Inferior parietal cortex (tissue), 1 donor: Measurements from ENCODE around the gene CTDSPL.
A peak's percentile ranks its signal among the peaks of the same experiment; 100 is the strongest.

Source experiments
- DNase-seq: peaks from one replicate; pipeline ENCODE4 v3.0.0-alpha.2; 2016; ENCODE audit errors: extremely low spot score

CTDSPL gene

DNA sequence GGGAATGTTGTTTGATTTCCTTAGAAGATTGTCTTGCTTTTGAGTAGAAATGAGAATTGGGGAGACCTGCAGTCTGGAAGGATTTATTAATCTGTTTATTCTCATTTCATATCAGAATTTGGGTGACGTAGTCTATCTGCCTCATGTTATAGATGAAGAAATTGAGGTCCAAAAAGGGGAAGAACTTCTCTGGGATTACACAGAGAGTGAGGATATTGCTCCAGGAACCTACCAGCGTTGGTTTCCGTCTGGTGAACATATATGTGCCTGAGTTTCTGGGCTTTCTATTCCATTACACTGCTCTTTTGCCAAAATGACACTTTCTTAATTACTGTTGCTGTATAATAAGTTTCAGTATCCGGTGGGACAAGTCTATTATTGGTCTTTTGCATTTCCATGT lies 51.8 kb downstream of the CTDSPL start:
- DNase-seq, result no peak

DNA sequence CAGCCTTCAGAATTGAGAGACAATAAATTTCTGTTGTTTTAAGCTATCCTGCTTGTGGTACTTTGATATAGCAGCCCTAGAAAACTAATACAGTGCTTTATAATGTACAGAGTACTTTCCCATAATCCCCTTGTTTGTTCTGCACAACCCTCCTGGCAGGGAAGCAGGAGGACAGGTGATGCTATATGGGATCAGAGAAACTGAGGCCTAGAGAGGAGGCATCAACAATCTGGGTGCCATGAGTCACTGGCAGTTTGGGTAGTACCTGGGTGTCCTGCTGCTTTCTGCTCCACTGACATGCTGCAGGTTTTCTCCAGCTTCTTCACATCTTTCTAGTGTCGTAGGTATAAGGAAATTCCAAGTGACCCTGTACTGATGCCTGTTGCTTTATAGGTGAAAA lies 55.0 kb downstream of the CTDSPL start:
- DNase-seq, result no peak

DNA sequence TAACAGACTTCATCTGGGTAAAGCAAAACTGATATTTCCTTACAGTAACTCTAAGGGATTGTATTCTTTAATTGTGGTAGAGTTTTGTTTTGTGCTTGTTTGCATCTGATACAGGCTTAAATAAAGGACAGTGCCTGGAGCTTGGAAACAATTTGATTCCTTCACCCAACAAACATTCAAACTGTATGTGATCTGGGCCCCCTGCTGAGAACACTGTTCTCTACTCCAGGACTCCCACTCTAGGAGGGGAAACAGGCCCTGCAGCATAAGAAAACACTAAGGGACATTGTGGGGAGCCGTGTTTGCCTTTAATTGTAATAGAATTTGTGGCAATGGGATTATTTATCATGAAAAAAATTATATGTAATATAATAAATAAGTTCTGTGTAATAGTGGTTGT lies 56.9 kb downstream of the CTDSPL start:
- DNase-seq, result no peak

DNA sequence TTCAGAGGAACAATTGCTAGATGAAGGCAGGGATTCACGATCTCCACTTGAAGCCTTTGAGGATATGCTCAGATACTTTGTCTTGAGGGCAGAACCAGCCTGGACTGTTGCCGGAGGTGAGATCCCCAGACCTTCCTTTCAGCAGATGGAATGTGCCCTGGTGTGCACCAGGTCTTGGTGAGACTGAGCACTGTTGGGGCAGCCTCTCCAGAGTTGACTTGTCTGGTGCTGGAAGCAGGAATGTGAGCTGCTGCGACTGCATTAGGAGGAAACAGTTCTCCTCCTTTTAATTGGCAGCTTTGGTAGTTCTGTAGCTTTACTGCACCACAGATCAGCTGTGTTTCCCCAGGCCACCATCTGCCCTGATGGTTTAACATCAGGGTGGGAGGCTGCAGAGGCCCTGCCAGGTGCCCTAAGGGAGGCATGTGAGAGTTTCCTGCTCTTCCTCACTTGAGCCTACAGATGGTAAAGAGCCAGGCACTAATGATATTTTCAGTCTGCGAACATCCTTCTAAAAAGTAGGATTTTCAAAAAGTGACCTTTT lies 58.5 kb downstream of the CTDSPL start:
- no peak for DNase-seq

DNA sequence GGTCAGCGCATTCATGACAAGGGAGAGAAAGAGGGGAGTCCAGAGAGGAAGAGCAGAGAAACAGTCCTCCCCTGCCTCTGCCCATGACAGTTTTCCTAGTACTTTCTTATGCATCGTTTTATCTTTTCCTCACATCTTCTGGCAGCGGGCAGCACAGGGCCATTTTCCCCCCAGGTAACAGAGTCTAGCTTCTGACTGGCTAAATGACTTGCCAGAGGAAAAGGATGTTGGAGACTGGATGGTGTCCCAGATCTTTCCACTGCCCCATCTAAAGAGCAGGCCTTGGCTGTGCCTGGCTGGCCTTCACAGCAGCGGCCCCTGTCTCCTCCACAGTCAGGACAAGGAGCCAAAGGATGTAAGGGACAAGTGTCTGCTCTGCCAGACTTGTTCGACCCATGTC lies 59.3 kb downstream of the CTDSPL start:
- no peak for DNase-seq

DNA sequence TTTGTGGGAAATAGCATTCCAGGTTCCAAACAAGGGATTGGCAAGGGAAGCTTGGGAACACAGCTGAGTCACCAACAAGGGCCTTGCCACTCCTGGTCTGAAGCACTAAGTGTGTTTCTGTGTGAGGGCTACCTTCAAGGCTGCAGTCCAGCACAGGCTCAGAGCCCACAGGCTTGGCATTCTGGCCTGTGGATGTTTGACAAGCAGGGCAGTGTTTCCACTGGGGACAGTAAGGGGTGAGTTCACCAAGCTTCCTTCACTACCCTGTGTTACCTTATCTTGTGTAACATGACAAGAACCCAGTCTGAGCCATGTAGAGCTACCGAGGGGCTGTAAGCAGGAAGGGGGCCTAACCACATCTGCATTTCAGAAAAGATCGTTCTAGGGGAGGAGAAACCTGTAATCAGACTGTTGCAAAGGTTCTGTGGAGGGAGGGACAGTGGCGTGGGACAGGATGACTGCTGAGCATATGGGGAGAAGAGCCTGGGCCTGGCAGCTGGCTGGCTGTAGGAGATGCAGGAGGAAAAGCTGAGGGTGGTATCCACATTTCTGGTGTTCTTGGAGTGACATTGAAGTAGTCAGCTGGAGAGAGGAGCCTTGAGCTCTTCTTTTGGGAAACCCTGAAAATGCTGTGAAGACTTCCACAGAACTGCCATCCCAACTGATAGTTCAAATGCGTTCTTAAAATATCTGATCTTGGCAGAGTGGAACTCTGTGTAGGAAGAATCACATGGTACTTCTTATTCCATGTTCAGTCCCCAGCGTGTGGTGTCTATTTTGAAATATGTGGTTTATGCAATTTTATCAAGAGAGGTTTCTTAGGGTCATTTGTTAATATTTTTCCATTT lies 61.3 kb downstream of the CTDSPL start:
- DNase-seq, result peak; percentile 69

DNA sequence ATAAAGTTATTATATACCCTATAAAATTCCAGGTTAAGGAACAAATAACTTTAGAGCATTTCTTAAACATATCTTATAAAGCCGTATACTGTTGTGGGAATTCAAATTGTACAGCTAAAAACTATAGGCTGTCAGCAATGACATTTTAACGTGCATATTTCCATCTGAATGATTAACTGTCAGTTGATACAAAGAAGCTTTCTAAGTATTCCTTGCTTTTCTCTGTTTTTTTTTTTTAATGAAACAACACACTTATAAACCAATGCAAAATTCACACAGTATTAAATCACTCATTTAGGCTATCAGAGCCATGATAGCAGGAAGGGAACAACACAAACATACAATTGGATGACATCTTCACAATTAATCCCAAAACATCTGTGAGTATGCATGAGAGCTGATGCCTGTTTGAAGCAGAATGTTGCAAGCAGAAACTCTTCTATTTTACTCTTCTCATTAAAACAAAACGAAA lies 61.9 kb downstream of the CTDSPL start:
- DNase-seq, result no peak

DNA sequence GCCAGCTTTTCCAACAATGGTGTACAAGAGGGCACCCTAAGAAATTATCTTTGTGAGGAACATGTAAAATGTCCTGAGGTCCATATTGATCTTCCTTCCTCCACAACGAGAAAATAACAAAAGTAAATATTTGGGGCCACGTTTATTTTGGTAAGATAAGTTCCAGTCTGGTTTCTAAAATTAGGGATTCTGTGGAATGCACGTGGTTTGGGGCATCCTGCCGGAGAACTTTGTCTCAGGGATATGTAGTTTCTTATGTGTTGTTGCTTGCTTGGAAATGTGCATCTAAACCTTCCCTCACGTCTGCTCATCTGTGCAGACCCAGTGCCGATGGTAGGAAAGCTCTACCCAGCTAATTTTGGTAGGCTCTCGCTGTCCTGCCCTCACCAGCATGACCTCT lies 62.8 kb downstream of the CTDSPL start:
- DNase-seq, result no peak

DNA sequence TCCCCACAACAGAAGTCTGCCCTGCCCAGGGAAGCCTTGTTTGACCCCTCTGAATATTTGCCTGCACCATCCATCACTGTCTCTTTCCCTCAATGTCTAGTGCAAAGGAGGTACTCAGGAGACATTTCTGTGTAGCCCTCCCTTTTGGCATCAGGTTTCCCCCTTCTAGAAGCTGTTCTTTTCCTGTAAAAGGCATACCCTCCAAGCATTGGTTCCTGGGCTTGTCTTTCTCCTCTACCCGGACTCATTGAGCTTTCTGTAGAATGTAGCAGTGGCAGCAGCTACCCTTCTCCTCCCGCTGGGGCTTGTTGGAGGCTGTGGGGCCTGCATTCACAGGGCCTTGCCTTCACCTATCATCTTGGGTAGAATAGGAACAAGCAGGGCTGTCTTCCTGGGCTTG lies 63.5 kb downstream of the CTDSPL start:
- DNase-seq, result no peak

DNA sequence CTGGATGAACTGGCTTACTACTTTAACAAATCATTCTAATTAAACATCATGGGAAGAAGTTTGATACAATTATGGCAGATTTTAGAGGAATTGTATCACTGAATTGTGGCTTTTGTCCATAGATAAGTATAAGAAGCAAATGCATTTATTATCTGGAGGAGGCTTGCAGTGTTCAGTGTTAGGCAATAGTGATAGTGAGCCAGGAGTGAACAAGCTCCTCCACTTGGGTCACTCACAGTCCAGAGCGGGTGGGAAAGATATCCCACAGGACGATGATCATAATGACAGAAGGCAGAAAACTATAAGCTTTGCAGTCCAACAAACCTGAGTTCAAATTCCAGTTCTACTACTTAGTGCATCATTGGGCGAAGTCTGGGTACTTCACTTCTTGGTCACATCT lies 64.9 kb downstream of the CTDSPL start:
- no peak for DNase-seq

DNA sequence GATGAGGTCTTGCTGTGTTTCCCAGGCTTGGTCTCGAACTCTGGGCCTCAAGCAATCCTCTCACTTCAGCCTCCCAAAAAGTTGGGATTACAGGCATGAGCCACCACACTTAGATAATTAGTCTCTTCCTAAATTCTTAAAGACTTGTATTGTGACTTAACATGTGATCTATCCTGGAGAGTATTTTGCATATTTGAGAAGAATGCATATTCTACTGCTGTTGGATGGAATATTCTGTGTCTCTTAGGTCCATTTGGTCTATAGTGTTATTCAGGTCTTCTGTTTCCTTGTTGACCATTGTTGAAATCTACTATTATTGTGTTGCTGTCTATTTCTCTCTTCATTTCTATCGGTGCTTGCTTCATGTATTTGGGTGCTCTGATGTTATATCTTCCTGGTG lies 68.8 kb downstream of the CTDSPL start:
- DNase-seq, result no peak

DNA sequence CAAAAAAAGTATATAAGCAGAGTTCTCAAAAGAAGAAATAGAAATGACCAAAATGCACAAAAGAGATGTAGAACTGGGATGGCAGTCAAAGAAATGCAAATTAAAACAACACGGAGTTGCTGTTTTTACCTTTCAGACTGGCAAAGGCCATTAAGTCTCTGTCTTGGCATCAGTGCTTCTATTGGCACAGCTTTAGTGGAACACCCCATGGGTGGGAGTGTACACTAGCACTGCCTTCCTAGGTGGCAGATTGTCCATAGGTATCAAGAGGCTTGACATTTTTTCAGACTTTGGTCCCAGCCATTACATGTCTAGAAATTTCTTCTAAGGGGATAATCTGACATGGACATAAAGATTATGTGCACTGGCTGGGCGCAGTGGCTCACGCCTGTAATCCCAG lies 70.8 kb downstream of the CTDSPL start:
- DNase-seq, result no peak

DNA sequence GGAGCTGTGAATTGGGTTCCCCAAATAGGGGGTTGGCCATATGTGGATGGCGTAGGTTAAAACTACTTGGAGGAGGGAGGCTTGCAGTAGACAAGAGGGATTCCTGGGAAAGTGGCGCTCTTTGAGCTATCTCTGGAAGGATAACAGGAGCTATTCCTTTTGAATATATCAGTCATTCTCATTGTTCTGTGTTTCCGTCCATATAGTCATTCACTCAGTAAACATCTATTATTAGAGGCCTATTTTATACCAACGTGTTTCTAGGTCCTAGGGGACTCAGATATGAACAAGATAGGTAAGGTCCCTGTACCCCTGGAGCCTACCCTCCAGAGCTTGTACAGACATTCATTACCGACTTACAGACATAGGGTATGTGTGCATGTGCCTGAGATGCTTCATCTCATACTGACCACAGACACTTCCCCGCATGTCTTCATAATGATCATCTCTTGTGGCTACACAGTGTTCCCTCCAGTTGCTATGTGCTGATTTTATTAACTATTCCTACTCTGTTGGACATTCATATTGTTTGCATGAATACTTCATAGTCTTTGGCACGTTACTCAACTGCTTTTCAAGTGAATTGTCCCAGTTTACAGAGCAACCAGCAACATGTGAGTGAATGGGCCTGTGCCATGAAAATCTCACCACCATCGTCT lies 73.1 kb downstream of the CTDSPL start:
- no peak for DNase-seq

DNA sequence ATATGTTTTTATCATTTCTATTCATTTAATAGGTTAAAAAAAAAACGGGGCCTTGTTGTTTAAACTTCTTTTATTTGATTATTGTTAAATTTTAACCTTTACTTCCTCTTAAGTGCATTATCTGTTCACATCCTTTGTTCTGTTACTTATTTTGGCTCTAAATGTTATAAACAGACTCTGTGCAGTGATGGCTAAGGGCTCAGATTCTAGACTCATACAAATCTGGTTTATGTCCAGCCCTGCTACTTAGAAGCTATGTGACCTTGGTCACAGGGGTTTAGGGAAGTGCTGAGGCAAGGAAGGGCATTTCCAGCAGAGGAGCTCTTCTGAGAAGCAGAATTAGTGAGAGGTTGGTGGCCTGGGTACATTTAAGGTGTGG lies 73.6 kb downstream of the CTDSPL start:
- DNase-seq, result no peak

DNA sequence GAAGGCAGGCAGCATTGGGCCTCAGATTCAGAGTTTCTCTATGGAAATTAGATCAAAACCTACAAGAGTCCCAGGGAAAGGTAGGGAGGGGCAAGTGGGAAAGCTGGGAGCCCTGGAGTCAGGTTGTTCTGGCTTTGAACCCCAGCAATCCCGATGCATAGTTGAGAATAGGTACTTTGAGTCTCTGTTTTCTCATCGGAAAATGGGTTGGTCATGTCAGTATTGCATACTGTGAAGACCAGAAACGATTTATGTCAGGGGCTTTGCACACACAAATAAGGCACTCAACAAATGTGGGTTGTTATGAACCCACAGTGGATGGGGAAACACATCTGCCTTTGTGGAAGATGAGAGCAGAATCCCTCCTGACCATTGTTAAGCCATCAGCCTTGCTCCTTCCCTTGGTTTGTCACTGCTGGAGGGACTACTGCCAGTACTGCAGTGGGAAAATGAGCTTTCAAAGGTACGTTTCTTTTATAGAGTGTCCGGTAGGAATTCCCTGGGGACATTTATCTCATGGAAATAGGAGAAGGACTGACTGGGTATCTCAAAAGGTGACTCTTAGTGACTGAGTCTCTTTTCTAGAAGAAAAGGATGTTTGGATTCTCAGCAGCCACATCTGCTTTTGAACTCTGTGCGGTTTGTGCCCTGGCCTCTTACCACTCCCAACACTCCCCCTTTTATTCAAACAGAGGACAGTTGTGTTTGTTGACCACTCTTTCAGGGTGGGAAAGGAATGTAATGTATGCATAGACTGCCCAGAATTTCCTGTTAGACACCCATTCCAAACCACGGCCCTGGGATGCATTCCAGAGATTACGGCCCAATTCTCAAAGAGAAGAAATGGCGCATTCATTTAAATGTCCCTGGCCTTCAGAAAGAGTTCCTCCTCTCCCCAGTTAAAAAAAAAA lies 74.3 kb downstream of the CTDSPL start:
- no peak for DNase-seq

DNA sequence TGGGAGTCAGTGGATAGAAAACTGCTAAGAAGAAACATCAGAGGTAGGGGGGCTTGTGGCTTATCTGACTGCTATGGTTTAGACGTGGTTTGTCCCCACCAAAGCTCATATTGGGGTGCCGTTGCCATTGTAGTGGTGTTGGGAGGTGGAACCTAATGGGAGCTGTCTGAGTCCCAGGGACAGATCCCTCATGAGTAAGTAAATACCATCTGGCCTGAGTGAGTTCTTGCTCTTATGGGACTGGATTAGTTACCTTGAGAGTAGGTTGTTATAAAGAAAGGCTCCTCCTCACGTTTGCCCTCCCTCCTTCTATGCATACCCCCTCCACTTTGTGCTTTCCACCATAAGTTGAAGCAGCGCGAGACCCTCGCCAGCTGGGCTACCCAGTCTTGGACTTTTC lies 75.5 kb downstream of the CTDSPL start:
- DNase-seq, result no peak

DNA sequence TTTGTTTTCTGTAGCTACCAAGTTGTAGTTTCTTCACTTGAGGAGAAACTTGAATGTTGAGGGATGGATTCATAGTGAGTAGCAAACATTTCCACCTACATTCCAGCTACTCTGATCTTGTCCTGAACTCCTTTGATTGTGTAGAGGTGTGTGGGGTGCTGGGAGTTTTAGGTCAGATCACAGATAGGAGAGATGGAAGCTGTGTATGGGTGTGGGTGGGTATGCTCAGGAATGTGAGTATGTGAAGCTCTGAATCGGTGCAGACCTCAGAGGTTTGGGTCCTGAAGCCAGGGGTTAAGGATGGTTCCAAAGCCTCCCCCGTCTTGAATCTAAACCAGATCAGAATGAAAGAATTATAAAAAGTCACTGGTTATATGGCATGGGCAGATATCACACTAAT lies 76.3 kb downstream of the CTDSPL start:
- DNase-seq, result no peak

DNA sequence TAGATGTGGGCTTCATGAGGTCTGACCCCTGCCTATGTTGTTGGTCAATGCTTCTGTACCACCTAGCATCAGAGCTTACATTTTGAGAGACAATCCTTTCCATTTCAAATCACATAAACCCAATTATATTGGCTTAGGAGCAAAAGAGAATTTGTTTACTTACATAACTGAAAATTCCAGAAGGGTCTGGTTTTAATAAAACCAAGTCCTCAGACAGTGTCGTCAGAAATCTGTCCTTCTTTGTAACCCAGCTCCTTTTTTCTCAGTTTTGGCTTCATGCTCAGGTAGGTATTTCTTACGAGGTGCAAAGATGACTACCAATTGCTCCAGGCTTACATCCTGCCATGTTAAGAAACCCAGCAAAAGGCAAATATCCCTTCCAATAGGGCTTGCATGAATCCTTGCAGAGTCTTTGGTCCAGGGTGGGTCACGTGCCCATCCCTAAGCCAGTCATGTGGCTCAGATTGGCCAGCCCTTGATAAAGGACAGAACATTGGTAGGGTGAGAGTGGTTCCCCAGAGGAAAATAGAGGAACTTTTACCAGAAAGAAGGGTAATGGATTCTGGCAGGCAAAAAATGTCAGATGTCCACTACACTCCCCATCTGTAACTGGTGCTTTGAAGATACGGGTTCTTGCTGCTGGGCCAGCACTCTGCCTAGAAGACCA lies 78.7 kb downstream of the CTDSPL start:
- DNase-seq, result no peak

DNA sequence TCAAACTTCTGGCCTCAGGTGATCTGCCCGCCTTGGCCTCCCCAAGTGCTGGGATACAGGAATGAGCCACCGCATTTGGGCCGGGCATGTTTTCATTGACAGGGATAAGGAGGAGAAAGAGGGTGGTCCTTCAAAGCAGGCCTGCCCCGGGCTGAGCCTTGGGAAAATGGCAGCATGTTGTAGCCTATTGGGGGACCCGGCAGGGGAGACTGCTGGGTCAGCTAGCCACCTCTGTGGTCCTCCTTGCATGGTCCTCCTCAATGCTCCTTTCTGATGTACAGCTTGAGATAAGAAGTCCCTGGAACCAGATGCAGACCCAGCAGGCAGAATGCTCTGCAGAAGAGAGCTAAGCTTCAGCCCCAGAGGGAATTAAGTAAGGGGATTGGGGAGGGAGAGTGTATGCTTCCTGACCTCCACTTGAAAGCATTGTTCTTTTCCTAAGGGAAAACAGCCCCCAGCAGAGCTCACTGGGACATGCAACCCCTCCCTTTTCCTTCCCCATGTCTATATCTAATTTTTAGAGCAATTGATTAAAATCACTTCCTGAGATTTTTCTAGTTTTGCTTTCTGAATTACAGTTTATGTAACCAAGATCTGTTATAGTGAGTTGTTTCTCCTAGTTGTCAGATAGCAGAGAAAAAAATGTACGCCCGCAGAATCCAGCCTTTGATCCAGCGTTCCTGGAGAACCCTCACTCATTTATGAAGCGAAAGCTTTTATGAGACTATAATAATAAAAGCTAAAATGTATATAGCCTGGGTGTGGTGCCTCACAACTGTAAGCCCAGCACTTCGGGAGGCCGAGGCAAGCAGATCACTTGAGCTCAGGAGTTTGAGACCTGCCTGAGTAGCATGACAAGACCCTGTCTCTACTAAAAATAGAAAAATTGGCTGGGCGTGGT lies 80.2 kb downstream of the CTDSPL start:
- DNase-seq, result no peak

DNA sequence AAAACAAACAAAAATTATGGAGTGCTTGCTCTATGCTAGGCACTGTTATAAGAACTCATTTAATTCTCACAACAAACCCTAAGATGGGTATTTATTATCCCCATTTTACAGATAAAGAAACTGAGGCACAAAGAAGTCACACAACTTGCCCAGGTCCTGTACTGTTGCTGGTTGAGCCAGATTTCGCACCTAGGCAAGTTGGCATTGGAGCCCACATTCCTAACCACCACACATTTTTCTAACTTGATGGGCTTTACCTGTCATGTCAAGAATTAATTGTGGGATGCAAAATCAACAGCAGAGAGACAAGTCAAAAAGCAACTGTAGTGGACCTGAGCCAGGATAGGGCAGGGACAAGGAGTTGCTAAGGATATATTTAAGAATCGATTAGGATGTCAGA lies 81.0 kb downstream of the CTDSPL start:
- DNase-seq, result no peak

DNA sequence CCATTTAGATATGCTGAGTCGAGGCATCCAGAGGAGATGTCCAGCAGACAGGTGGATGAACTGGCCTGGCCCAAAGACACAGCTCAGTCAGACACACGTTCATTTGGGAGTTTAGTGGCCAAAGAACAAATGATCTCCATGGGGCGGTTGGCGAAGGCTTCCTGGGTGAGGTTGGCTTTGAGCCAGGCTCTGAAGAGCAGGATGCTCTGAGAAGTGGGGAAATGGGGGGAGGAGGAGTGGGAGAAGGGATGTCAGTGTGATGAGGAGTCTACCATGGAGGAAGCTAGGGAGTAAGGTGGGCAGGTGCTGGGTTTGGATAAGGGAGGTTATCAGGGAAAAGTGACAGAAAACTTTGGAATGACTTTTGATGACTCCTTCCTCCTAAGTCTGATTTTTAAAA lies 81.4 kb downstream of the CTDSPL start:
- no peak for DNase-seq
